Immature natural killer cell (primary cell): ENCODE measurements around the gene LSAMP. TPM values are rescaled to one million over a fixed set of nuclear protein-coding genes. Genes with fewer than 3 reads are reported as not detected.

ENCODE experiments used
- DNase-seq, 3 donors: peaks; one replicate each; pipeline ENCODE4 v3.0.0; 2022; ENCODE audit warnings: mixed read lengths in 1 of 3
- H3K27ac Mint-ChIP-seq, 6 donors: one replicate each; pipeline ENCODE4 v1.8.0; 2020; ENCODE audit warnings: mixed read lengths in 6 of 6, mild to moderate bottlenecking in 5 of 6, inconsistent platforms in 4 of 6, moderate library complexity in 3 of 6
- H3K27me3 Mint-ChIP-seq, 3 donors: one replicate each; pipeline ENCODE4 v1.8.0; 2020 to 2021; ENCODE audit warnings: low read depth in 3 of 3, mild to moderate bottlenecking in 3 of 3, mixed read lengths in 3 of 3, moderate library complexity in 3 of 3, inconsistent platforms in 1 of 3
- H3K36me3 Mint-ChIP-seq, 3 donors: one replicate each; pipeline ENCODE4 v1.8.0; 2020; ENCODE audit warnings: mixed read lengths in 3 of 3, inconsistent platforms in 2 of 3, mild to moderate bottlenecking in 2 of 3
- H3K4me1 Mint-ChIP-seq, 2 donors: one replicate each; pipeline ENCODE4 v1.8.0; 2020; ENCODE audit warnings: inconsistent platforms in 2 of 2, mild to moderate bottlenecking in 2 of 2, mixed read lengths in 2 of 2, moderate library complexity in 1 of 2
- H3K4me3 Mint-ChIP-seq, 5 donors: one replicate each; pipeline ENCODE4 v1.8.0; 2020; ENCODE audit warnings: mild to moderate bottlenecking in 5 of 5, mixed read lengths in 5 of 5, inconsistent platforms in 3 of 5, moderate library complexity in 3 of 5
- H3K9me3 Mint-ChIP-seq, 6 donors: one replicate each; pipeline ENCODE4 v1.8.0; 2020; ENCODE audit warnings: mild to moderate bottlenecking in 6 of 6, mixed read lengths in 6 of 6, inconsistent platforms in 4 of 6, moderate library complexity in 3 of 6
- polyA plus RNA-seq, 3 donors: library from polyadenylated mRNA; unstranded; fragments of 300-500 nt; fragmentation: Illumina TruSeq; gene quantifications; one replicate each; pipeline ENCODE4 v1.2.3, GENCODE V29; 2021

Gene LSAMP
- polyA plus RNA-seq, 3 donors from 2014 or later = not detected

DNA sequence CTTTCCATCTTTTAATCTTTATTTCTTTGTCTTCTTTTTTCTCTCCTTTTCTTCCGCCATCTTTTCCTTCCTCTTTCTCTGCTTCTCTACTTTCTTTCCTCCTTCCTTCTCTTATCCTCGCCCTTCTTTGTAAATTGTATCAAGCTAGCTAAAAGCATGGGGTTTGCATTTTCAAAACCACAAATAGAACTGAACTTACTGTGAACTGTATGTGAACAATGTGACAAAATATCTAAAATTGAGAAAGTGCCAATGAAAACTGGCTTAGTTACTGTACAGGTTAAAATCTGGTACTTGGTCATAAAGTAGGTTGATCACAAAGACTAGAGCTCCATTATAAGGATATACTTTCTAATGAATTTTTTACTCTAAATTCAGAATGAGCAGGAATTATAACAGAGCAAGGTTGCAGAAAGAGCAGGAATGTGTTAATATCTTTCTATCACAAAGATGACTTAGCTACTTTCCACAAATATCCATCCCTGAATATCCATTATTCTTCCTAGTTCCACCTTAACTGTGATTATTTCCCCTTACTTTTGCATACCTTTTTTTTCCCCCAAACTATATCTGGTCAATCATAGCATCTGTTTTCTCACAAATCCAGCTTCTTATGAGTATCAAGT lies 122.4 kb downstream of the LSAMP start:
- Mint-ChIP-seq H3K36me3 (peaks cover 0 to 3% (median 0%) of the 10 kb centered on the region in 3 donors), H3K4me3 (no peak overlapping the region), H3K4me1 (no peaks in the 10 kb centered on the region), H3K9me3 (peaks cover 9 to 27% (median 14%) of the 10 kb centered on the region in 6 donors), H3K27me3 (peaks cover 0 to 3% (median 1%) of the 10 kb centered on the region in 3 donors), H3K27ac (no peak overlapping the region)
- DNase-seq = no peak

DNA sequence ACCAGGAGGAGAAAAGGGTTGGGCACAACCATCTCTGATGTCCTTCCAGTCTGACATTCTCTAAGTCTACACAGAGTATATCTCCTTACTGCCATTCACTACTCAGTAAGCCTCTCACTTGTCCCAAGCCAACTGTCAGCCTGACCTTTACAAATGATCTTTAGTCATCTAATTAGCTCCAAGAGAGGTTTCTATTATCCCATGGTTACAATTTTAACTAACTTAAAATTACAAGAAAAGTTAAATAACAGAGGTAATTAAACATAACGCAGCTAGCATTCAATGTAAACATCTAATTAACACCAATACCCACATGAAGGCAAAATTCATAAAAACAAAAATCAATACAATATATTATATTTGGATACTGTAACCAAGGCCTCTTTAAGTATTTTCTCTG lies 126.9 kb downstream of the LSAMP start:
- Mint-ChIP-seq H3K4me3 (no peak overlapping the region), H3K27ac (no peak overlapping the region), H3K27me3 (peaks cover 0 to 3% (median 1%) of the 10 kb centered on the region in 3 donors), H3K36me3 (peaks cover 0 to 6% (median 3%) of the 10 kb centered on the region in 3 donors), H3K9me3 (peaks cover 7 to 30% (median 19%) of the 10 kb centered on the region in 6 donors), H3K4me1 (no peaks in the 10 kb centered on the region)
- no peak for DNase-seq

DNA sequence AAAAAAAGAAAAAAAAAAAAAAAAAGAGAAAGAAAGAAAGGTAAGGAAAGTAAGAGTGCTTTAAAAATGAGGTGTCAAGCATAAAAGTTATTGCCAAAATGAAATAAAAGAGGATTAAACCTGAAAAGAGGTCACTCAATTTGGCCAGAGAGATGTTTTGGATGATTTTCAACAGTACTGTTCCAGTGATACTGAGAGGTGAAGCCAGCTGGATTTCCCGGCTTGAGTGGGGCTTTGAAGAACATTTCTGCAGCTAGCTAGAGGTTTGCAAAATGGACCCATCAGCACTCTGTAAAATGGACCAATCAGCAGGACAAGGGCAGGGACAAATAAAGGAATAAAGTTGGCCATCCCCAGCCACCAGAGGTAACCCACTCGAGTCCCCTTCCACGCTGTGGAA lies 128.5 kb downstream of the LSAMP start:
- DNase-seq = no peak
- H3K27ac Mint-ChIP-seq = no peak overlapping the region
- H3K27me3 Mint-ChIP-seq = peaks cover 0 to 1% (median 0%) of the 10 kb centered on the region in 3 donors
- H3K4me3 Mint-ChIP-seq = no peak overlapping the region
- H3K4me1 Mint-ChIP-seq = no peaks in the 10 kb centered on the region
- peaks cover 7 to 26% (median 20%) of the 10 kb centered on the region in 6 donors for H3K9me3 Mint-ChIP-seq
- peaks cover 0 to 3% (median 3%) of the 10 kb centered on the region in 3 donors for H3K36me3 Mint-ChIP-seq

DNA sequence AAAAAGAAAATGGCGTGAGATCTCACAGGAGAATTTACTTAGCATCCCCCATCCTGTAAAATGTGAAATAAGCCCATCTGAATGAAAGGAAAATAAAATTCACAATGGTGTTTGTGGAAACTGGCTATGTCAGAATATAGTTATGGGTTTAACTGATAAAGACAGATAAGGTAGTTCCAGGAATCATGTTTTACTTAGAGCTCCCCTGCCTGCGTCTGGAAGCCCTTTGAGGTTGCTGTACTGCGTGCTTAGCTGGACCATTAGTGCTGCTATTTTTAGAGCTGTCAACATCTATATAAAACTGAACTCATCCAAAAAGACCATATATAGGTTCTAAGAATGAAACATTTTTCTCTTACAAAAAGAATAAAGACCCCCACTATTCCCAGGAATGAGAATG lies 130.8 kb downstream of the LSAMP start:
- H3K4me3 Mint-ChIP-seq = no peak overlapping the region
- H3K27ac Mint-ChIP-seq = no peak overlapping the region
- H3K4me1 Mint-ChIP-seq = no peaks in the 10 kb centered on the region

DNA sequence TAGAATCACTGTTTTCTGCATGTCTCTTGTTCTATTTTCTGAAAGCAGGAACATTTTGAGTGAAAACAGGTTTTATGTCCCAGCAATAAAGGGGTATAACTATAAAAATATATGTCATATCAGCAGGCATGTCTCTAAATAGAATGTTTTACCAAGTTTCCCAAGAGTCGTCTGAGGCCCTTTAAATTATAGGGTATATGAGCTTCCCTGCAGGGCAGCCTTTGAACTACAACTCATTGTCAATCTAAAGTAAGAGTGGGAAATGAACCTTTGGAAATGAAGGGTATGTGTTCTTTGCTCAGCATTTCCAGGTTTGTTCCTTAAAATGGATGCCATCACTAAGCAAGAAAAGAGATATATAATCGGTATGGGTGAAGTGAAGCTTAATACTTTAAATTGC lies 138.6 kb downstream of the LSAMP start:
- no peak for DNase-seq
- no peaks in the 10 kb centered on the region for H3K4me1 Mint-ChIP-seq
- no peaks in the 10 kb centered on the region for H3K36me3 Mint-ChIP-seq
- H3K4me3 Mint-ChIP-seq = no peak overlapping the region
- peaks cover 7 to 20% (median 8%) of the 10 kb centered on the region in 6 donors for H3K9me3 Mint-ChIP-seq
- no peak overlapping the region for H3K27ac Mint-ChIP-seq
- H3K27me3 Mint-ChIP-seq = no peaks in the 10 kb centered on the region

More for the DNA sequence above, 130.8 kb downstream of the LSAMP start:
- Mint-ChIP-seq H3K9me3 (peaks cover 10 to 21% (median 17%) of the 10 kb centered on the region in 6 donors), H3K27me3 (peaks cover 0 to 1% (median 0%) of the 10 kb centered on the region in 3 donors), H3K36me3 (peaks cover 0 to 3% (median 3%) of the 10 kb centered on the region in 3 donors)
- DNase-seq = no peak

DNA sequence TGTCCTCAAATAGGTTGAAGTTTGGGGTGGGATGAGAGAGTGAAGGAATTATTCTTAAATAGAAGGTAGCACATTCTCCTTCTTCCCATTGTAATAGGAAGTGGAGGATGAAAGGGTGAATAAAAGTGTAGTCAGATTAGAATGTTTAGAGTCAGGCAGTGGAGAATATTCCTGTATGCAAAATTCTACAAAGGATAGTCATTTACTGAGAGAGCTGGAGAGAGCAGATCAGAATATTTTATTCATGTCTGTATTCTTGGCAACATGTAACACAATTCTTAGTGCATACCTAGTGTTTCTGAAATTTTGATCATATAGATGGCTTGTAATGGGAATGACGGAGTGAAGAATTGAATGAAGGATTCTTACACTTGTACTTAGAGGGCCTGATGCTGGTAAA lies 139.1 kb downstream of the LSAMP start:
- DNase-seq = no peak
- H3K9me3 Mint-ChIP-seq = peaks cover 7 to 20% (median 9%) of the 10 kb centered on the region in 6 donors
- H3K4me1 Mint-ChIP-seq = no peaks in the 10 kb centered on the region
- H3K4me3 Mint-ChIP-seq = no peak overlapping the region
- no peak overlapping the region for H3K27ac Mint-ChIP-seq
- H3K27me3 Mint-ChIP-seq = no peaks in the 10 kb centered on the region
- no peaks in the 10 kb centered on the region for H3K36me3 Mint-ChIP-seq

DNA sequence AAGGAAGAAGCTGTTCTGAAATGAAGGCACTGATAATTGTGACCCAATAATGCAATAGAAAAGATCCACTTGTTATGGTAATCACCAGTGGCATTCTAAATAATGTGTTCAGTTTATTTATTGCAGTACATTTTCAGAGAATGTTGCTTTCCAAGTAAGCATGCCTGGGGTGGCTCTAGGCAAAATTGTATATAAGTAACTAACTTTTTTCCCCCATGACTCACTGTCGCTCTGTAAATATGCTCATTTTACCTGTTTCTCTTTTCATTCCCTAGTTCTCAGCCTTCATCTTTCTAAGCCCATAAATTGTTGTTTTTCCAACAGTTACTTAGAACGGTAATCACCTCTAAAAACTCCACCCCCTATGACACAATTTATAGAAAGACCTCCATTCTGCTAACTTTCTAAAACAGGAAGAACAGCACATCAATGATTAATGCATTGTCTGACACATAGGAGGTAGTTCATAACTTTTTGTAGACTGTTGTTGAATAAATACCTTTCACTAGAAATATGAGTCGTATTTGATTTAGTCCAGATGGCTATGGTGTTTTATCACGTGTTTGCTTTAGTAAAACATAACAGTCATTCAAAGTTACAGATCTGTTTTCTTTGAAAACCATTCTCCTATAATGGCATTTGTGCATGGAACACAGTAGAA lies 143.1 kb downstream of the LSAMP start:
- Mint-ChIP-seq H3K4me1 (no peaks in the 10 kb centered on the region), H3K36me3 (no peaks in the 10 kb centered on the region), H3K27me3 (no peaks in the 10 kb centered on the region), H3K9me3 (peaks cover 6 to 43% (median 13%) of the 10 kb centered on the region in 6 donors), H3K27ac (no peak overlapping the region), H3K4me3 (no peak overlapping the region)
- DNase-seq = no peak

DNA sequence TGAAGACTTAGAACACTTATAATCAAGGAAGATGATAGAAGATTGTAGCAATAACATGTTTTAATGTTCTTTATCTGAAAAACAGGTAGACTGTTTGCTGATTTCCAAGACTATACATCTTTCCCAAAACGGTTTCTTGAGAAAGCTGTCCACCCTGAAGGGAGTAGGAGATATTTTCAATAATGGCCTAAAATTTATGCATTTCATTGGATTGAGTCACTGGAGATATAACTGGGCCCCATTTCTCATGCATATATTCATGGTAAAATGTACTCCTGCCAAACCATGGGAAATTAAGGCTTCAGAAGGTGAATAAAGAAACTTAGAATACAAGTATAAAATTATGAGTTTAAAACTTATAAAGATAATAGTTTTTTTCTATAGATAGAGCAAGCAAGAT lies 143.9 kb downstream of the LSAMP start:
- H3K27ac Mint-ChIP-seq = no peak overlapping the region
- no peaks in the 10 kb centered on the region for H3K36me3 Mint-ChIP-seq
- no peaks in the 10 kb centered on the region for H3K4me1 Mint-ChIP-seq
- no peak overlapping the region for H3K4me3 Mint-ChIP-seq
- no peaks in the 10 kb centered on the region for H3K27me3 Mint-ChIP-seq
- H3K9me3 Mint-ChIP-seq = peaks cover 6 to 43% (median 12%) of the 10 kb centered on the region in 6 donors
- DNase-seq = no peak

DNA sequence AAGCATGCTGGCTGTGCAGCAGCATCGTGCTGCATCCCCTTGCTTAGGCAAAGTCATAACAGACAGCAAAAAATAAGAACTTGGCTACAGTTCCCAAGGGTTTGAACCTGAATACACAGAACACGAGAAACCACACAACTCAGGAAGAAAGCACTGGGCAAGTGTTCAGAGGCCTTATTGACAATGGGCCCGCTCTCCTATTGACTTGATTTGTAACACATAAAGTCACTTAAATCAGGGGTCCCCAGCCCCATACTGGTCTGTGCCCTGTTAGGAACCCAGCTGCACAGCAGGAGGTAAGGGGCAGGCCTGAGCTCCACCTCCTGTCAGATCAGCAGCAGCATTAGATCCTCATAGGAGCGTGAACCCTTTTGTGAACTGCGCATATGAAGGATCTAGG lies 145.1 kb downstream of the LSAMP start:
- no peak overlapping the region for H3K27ac Mint-ChIP-seq
- no peak overlapping the region for H3K4me3 Mint-ChIP-seq
- no peaks in the 10 kb centered on the region for H3K4me1 Mint-ChIP-seq
- peaks cover 0 to 2% (median 0%) of the 10 kb centered on the region in 3 donors for H3K27me3 Mint-ChIP-seq
- peaks cover 8 to 37% (median 13%) of the 10 kb centered on the region in 6 donors for H3K9me3 Mint-ChIP-seq
- DNase-seq = no peak
- H3K36me3 Mint-ChIP-seq = no peaks in the 10 kb centered on the region

DNA sequence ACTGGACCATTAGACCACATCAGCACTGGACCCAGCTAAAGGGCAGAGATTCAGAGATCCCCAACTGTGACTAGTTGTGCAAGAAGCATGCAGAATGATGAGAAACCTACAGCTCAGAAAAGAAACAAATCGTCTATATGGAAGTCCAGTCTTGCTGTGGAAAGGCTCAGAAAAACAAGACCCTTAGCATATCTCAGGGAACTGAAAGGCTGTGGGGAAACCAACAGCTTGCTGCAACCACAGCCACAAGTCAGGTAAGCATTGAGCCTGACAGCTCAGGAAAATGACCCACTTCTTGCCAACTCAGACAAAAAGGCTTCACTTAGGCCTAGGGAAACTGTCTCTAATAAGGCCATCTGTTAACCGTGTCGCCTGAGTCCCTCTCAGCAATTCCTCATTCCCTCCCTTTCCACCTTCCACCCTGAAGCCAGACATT lies 145.6 kb downstream of the LSAMP start:
- no peaks in the 10 kb centered on the region for H3K4me1 Mint-ChIP-seq
- peaks cover 7 to 36% (median 13%) of the 10 kb centered on the region in 6 donors for H3K9me3 Mint-ChIP-seq
- no peak overlapping the region for H3K27ac Mint-ChIP-seq
- H3K4me3 Mint-ChIP-seq = no peak overlapping the region
- H3K27me3 Mint-ChIP-seq = peaks cover 0 to 2% (median 0%) of the 10 kb centered on the region in 3 donors
- no peaks in the 10 kb centered on the region for H3K36me3 Mint-ChIP-seq
- DNase-seq = no peak

DNA sequence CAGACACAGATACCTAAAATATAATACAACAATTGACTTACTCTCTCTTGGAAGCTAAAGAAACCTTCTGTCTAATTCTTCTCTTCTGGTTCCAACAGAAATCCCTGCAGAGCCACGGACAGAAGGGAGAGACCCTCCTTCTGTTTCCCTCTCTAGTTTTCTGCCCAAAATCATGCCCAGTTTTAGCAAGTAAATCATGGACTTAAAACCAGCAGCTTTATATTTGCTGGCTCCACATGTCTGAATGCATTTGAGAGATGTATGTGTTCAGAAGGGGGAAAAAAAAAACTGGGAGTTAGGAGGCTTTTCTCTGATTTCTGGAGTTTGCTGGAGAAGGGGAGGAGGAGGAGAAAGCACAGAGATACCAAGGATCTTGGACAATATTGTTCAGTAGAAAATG lies 147.1 kb downstream of the LSAMP start:
- H3K4me3 Mint-ChIP-seq = no peak overlapping the region
- no peaks in the 10 kb centered on the region for H3K36me3 Mint-ChIP-seq
- H3K27ac Mint-ChIP-seq = no peak overlapping the region
- no peak for DNase-seq
- peaks cover 5 to 35% (median 9%) of the 10 kb centered on the region in 6 donors for H3K9me3 Mint-ChIP-seq
- peaks cover 0 to 2% (median 0%) of the 10 kb centered on the region in 3 donors for H3K27me3 Mint-ChIP-seq
- no peaks in the 10 kb centered on the region for H3K4me1 Mint-ChIP-seq

DNA sequence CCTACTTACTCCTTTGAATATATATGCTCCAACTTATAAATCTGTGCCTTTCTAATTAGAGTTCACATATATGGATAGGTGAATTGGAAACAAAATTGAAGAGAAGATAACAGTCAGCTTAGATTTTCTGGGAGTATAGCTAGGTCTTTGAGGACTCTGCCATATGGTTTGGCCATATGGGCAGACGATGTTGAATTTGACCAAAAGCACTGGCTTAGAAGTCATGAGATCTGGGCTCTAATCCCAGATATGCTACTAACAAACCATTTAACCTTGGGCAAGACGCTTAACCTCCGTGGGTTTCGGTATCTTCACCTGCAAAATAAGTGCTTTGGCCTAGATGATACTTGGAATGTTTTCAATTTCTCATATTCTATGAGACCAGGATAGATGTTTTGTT lies 154.1 kb downstream of the LSAMP start:
- Mint-ChIP-seq H3K36me3 (no peaks in the 10 kb centered on the region), H3K27me3 (peaks cover 0 to 5% (median 0%) of the 10 kb centered on the region in 3 donors), H3K9me3 (peaks cover 0 to 46% (median 17%) of the 10 kb centered on the region in 6 donors), H3K27ac (no peak overlapping the region), H3K4me3 (no peak overlapping the region), H3K4me1 (no peaks in the 10 kb centered on the region)
- DNase-seq = no peak

DNA sequence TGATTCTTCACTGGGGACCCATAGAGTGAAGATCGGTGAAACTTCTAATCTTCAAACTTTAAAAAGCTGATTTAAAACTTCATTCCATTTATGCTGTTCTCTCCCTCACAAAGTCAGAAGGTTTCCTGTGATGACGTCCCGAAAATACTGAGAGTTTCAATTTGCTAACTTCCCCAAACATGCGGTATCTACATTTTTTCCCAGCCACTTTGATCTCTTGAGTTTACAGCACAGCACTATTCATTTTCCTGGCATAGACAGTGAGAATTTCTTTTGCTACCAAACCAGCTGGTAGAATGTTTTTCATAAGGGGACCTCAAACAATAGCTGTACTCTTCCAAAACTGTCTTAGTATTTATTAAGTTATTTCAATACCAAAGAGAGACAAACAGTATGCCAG lies 156.8 kb downstream of the LSAMP start:
- H3K9me3 Mint-ChIP-seq = peaks cover 2 to 42% (median 13%) of the 10 kb centered on the region in 6 donors

DNA sequence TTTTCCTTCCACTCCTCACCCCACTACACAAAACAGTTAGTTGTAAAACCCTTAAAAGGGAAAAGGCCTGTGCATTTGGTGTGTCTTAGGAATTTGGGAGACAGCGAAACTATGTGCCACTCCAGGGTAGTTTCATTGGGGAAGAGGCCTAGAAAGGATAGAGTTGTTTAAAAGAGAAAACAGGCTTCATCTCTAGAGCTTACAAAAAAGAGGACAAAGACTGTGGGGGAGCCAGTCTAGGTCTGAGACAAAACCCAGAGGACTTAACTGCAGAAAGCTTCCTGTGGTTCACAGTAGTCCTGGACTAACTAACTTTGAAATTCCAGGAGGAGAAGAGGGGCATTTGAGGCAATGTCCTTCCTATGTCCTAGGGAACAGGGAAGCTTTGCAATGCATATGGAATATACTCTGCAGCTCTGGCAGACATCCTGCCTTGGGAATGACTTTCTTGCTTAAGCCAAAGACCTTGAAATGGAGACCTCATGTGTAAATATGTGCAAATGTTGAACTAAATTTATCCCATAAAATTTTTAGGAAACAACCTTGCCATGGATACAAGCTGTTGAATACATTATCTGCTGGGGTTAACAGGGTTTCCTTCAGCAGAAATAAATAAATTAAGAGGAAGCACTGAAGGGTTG lies 159.4 kb downstream of the LSAMP start:
- Mint-ChIP-seq H3K27ac (no peak overlapping the region), H3K27me3 (peaks cover 0 to 3% (median 0%) of the 10 kb centered on the region in 3 donors), H3K36me3 (no peaks in the 10 kb centered on the region), H3K9me3 (peaks cover 6 to 23% (median 12%) of the 10 kb centered on the region in 6 donors), H3K4me3 (no peak overlapping the region), H3K4me1 (no peaks in the 10 kb centered on the region)
- no peak for DNase-seq

More for the DNA sequence above, 156.8 kb downstream of the LSAMP start:
- H3K27me3 Mint-ChIP-seq = peaks cover 0 to 3% (median 0%) of the 10 kb centered on the region in 3 donors
- H3K4me1 Mint-ChIP-seq = no peaks in the 10 kb centered on the region
- H3K27ac Mint-ChIP-seq = no peak overlapping the region
- no peak for DNase-seq
- H3K36me3 Mint-ChIP-seq = no peaks in the 10 kb centered on the region
- no peak overlapping the region for H3K4me3 Mint-ChIP-seq
